Astrocyte of the cerebellum (primary cell): ENCODE results near the gene KIRREL1.
"Not testable (repeated sequence)": the region's sequence is repeated elsewhere in the genome, so short reads cannot be mapped to it uniquely, and the experiment has no call there.

Experiments
- DNase-seq: peaks from one replicate; pipeline ENCODE4 v3.0.0-alpha.2; 2011; ENCODE audit warnings: low read depth
- H3K4me3 ChIP-seq: 2 replicates; pipeline ENCODE4 v1.5.1; 2011; ENCODE audit warnings: mild to moderate bottlenecking, low read depth, low read length, moderate library complexity
- CTCF ChIP-seq: IDR thresholded peaks from 2 replicates; pipeline ENCODE4 v1.5.1; 2012; ENCODE audit warnings: low read length, low read depth, moderate library complexity, mild to moderate bottlenecking; ENCODE audit errors: missing control alignments
- in situ Hi-C: cut with HindIII; loops from 2 replicates; pipeline ENCODE4 v1.10.0; 2017; ENCODE audit warnings: low sequenced_read_pairs

KIRREL1 gene

GRCh38 chr1:158126425-158126824 lies 133.0 kb downstream of the KIRREL1 start:
- DNase-seq, result no peak
- TF ChIP-seq CTCF, result no peak
- in situ Hi-C loops, result no loop called here
- H3K4me3 ChIP-seq, result no peak overlapping the region

GRCh38 chr1:158128531-158128930 lies 135.1 kb downstream of the KIRREL1 start:
- in situ Hi-C loops, H3K4me3 ChIP-seq, DNase-seq: not testable (repeated sequence)

- no peak overlapping the region for H3K4me3 ChIP-seq
- no peak for DNase-seq
- no peak for TF ChIP-seq CTCF
- in situ Hi-C loops, result no loop called here
Observed at GRCh38 chr1:158131217-158131616, 137.8 kb downstream of the KIRREL1 start.

- H3K4me3 ChIP-seq, result no peak overlapping the region
- in situ Hi-C loops, result no loop called here
- no peak for TF ChIP-seq CTCF
- DNase-seq, result no peak
Observed at GRCh38 chr1:158140764-158141192, 147.3 kb downstream of the KIRREL1 start.

GRCh38 chr1:158145173-158145719 lies 151.8 kb downstream of the KIRREL1 start:
- in situ Hi-C loops, result no loop called here
- peak; percentile 11 for DNase-seq
- no peak for TF ChIP-seq CTCF

GRCh38 chr1:158146165-158146564 lies 152.7 kb downstream of the KIRREL1 start:
- no peak for DNase-seq
- TF ChIP-seq CTCF, result no peak
- no peak overlapping the region for H3K4me3 ChIP-seq
- in situ Hi-C loops, result no loop called here

More at GRCh38 chr1:158145173-158145719, 151.8 kb downstream of the KIRREL1 start:
- no peak overlapping the region for H3K4me3 ChIP-seq

- no peak for TF ChIP-seq CTCF
- no peak for DNase-seq
- no peak overlapping the region for H3K4me3 ChIP-seq
- in situ Hi-C loops, result no loop called here
Observed at GRCh38 chr1:158146739-158147138, 153.3 kb downstream of the KIRREL1 start.
